ENCODE data around the gene PROM2.

Gene PROM2

GRCh38 chr2:95305380-95306061 lies 31.3 kb downstream of the PROM2 start:
- H3K4me3 ChIP-seq, result peak overlapping the region in 1 of 2 donors; percentile 5
- intact Hi-C loops (cut with DNase I; ENCODE audit: low total_unique reads), result no loop called here
- H3K27me3 ChIP-seq, result peaks cover 0 to 10% of the 10 kb centered on the region in 2 donors
- H3K36me3 ChIP-seq, result no peaks in the 10 kb centered on the region
- no peak for DNase-seq
- H3K27ac ChIP-seq, result no peak overlapping the region
- TF ChIP-seq CTCF (IDR thresholded peaks at IDR 0.05), result no peak
- no peaks in the 10 kb centered on the region for H3K9me3 ChIP-seq
- peaks cover 0 to 18% (median 7%) of the 10 kb centered on the region in 4 donors for H3K4me1 ChIP-seq

DNA sequence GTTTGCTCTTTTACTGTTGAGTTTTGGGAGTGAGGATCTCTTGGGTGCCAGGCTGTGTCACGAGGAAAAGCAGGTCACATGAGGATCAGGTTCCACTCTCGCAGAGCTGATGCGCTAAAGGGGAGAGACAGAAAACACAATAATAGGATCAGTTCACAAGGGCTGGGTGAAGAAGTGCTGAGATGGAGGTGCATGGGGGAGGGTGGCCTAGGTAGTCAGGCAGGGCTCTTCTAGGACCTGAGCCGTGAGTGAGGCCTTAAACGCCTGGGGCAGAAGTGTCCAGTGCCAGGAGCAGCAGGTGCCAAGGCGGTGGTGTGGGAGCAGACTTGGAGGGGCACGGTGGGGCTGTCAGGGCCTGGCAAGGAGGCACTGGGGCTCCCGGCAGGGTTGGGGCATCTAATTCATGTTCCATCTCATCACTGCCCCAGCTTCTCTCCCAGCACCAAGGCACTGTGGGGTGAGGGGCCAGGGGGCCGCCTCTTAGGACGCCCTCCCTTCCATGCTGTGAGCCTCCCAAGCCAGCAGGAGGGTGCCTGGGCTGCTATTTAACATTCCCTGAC lies 32.2 kb downstream of the PROM2 start:
- H3K9me3 ChIP-seq, result no peaks in the 10 kb centered on the region
- peaks cover 0 to 2% of the 10 kb centered on the region in 2 donors for H3K27me3 ChIP-seq
- peaks cover 0 to 18% (median 7%) of the 10 kb centered on the region in 4 donors for H3K4me1 ChIP-seq
- TF ChIP-seq CTCF (IDR thresholded peaks at IDR 0.05), result no peak
- H3K4me3 ChIP-seq, result no peak overlapping the region
- intact Hi-C loops (cut with DNase I; ENCODE audit: low total_unique reads), result no loop called here
- H3K36me3 ChIP-seq, result no peaks in the 10 kb centered on the region
- no peak overlapping the region for H3K27ac ChIP-seq
- DNase-seq, result no peak

DNA sequence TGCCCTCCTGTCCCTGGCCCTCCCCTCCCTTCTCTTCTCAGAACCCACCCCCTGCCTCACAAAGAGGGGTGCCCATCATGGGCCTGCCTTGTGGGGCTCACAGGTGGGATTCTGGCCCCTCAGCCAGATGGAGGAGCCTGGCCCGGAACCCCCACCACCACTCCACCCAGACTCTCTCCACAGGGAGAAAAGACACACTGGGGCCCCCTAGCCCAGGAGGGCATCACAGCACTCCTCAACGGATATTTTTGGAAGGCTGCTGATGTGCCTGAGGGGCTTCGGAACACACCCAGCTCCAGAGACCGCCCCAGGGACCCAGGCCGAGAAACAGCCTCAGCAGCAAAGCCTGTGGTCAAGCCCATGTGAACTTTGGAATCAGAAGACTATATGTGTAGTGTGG lies 32.8 kb downstream of the PROM2 start:
- Histone ChIP-seq H3K27ac (no peak overlapping the region), H3K4me3 (no peak overlapping the region), H3K36me3 (no peaks in the 10 kb centered on the region), H3K27me3 (no peaks in the 10 kb centered on the region), H3K9me3 (no peaks in the 10 kb centered on the region), H3K4me1 (peaks cover 0 to 18% (median 7%) of the 10 kb centered on the region in 4 donors)
- TF ChIP-seq CTCF (IDR thresholded peaks at IDR 0.05), result no peak
- DNase-seq, result no peak
- intact Hi-C loops (cut with DNase I; ENCODE audit: low total_unique reads), result no loop called here

GRCh38 chr2:95307878-95308277 lies 33.6 kb downstream of the PROM2 start:
- DNase-seq, result no peak
- Histone ChIP-seq H3K4me3 (no peak overlapping the region), H3K9me3 (no peaks in the 10 kb centered on the region), H3K36me3 (no peaks in the 10 kb centered on the region), H3K27ac (no peak overlapping the region), H3K27me3 (no peaks in the 10 kb centered on the region), H3K4me1 (peaks cover 0 to 18% (median 7%) of the 10 kb centered on the region in 4 donors)
- intact Hi-C loops (cut with DNase I; ENCODE audit: low total_unique reads), result no loop called here
- TF ChIP-seq CTCF (IDR thresholded peaks at IDR 0.05), result no peak

DNA sequence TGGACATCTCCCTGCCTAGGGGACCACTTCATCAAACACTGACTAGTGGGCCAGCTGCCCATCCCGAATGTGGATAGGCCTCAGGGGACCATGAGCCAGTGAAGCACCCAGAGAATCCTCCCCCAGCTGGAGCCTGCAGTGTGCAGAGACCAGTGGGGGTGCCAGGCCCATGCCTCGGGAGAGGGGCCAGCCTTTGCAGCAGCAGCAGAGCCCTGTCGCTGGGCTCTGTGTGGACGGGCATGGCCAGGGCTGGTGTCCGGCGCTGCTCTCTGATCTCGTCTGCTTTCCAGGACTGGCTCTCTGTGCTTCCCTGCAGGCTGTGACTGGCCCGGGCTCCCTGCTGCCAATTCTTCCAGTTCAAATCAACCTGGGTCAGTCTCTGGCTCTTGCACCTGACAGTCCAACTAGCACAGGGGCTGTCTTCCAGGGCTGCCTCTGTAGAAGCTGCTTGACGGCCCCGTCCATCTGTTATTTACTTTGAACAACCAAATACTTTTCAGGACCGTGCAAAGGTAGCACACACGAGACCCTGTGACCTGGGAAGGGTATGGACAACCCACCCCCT lies 34.3 kb downstream of the PROM2 start:
- Histone ChIP-seq H3K4me1 (peaks cover 0 to 18% (median 7%) of the 10 kb centered on the region in 4 donors), H3K36me3 (no peaks in the 10 kb centered on the region), H3K4me3 (no peak overlapping the region), H3K9me3 (no peaks in the 10 kb centered on the region), H3K27ac (no peak overlapping the region), H3K27me3 (no peaks in the 10 kb centered on the region)
- DNase-seq, result no peak
- no peak for TF ChIP-seq CTCF (IDR thresholded peaks at IDR 0.05)
- intact Hi-C loops (cut with DNase I; ENCODE audit: low total_unique reads), result no loop called here
